Choroid plexus epithelial cell (primary cell): ENCODE results near the gene TOP2B.

Source experiments
- DNase-seq: peaks from one replicate; pipeline ENCODE4 v3.0.0-alpha.2; 2010; ENCODE audit warnings: low read depth
- H3K4me3 ChIP-seq: 2 replicates; pipeline ENCODE4 v1.5.1; 2011; ENCODE audit warnings: low read depth, mild to moderate bottlenecking, control low read depth, low read length, moderate library complexity
- CTCF ChIP-seq: conservative IDR thresholded peaks from 2 replicates; pipeline ENCODE4 v1.5.1; 2011; ENCODE audit warnings: low read depth, mild to moderate bottlenecking, control low read depth, inconsistent platforms, low read length, moderate library complexity

Gene TOP2B

GRCh38 chr3:25566358-25566920, 98.3 kb downstream of the TOP2B start:
- peak; percentile 40 for TF ChIP-seq CTCF
- no peak overlapping the region for H3K4me3 ChIP-seq
- DNase-seq, result no peak

GRCh38 chr3:25565807-25566206, 98.9 kb downstream of the TOP2B start:
- H3K4me3 ChIP-seq, result no peak overlapping the region
- TF ChIP-seq CTCF, result no peak
- DNase-seq, result no peak

GRCh38 chr3:25564075-25564474, 100.6 kb downstream of the TOP2B start:
- no peak for TF ChIP-seq CTCF
- no peak overlapping the region for H3K4me3 ChIP-seq
- DNase-seq, result no peak

GRCh38 chr3:25563601-25564000, 101.1 kb downstream of the TOP2B start:
- no peak for DNase-seq
- no peak for TF ChIP-seq CTCF

GRCh38 chr3:25558796-25559195, 105.9 kb downstream of the TOP2B start:
- DNase-seq, result no peak
- H3K4me3 ChIP-seq, result no peak overlapping the region
- no peak for TF ChIP-seq CTCF

More at GRCh38 chr3:25563601-25564000, 101.1 kb downstream of the TOP2B start:
- H3K4me3 ChIP-seq, result no peak overlapping the region

- TF ChIP-seq CTCF, result no peak
- H3K4me3 ChIP-seq, result no peak overlapping the region
- peak; percentile 90 for DNase-seq
Observed at GRCh38 chr3:25558121-25558520, 106.6 kb downstream of the TOP2B start.

- DNase-seq, result peak; percentile 76
- no peak overlapping the region for H3K4me3 ChIP-seq
- no peak for TF ChIP-seq CTCF
Observed at GRCh38 chr3:25557694-25558093, 107.0 kb downstream of the TOP2B start.
